ENCODE data around the gene OR5K1. TPM values are rescaled to one million over a fixed set of nuclear protein-coding genes. Genes with fewer than 3 reads are reported as not detected.

OR5K1 gene
- total and polyA plus RNA-seq, 2 of the 8 experiments (the other 6 are each of a cell fraction or from before 2014, with no cell fraction given), result not detected

DNA sequence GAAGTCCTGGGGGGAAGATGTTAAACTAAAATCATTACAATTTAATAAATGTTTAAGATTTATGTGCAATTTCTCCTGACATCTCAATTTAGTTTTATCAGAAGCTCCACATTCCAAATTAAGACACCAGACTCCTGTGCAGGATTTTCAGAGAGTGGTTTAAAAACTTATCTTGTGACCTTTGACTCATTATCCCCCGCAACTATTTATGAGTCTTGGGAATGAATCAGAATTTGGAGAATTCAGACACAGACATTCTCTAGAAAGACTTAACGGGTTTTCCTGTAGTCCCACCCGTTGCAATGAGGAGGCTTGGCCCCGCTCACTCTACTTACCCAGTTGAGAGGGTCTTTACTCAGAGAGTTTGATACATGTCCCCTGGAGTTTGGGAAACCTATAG, 41.5 kb downstream of the OR5K1 start:
- Histone ChIP-seq H2AK5ac (ENCODE audit: low read depth, low read length) (no peak overlapping the region), H2BK12ac (ENCODE audit: low read depth, low read length) (no peak overlapping the region), H2BK20ac (ENCODE audit: low read length) (no peak overlapping the region), H3K36me3 (ENCODE audit: control insufficient read depth in 2 of 4, insufficient read depth in 4 of 4, low read length in 3 of 4) (no peaks in the 10 kb centered on the region), H4K8ac (ENCODE audit: extremely low read depth, insufficient read depth, low read length) (no peak overlapping the region), H3K18ac (ENCODE audit: extremely low read depth, low read length) (no peak overlapping the region), H3K4me3 (ENCODE audit: extremely low read depth in 1 of 4, insufficient read depth in 2 of 4, low read depth in 3 of 4, low read length in 4 of 4) (no peak overlapping the region), H3K23ac (ENCODE audit: insufficient read length) (no peak overlapping the region), H3K79me2 (ENCODE audit: control insufficient read depth in 1 of 2, insufficient read depth in 2 of 2, low read length in 2 of 2) (no peaks in the 10 kb centered on the region), H4K5ac (ENCODE audit: insufficient read length, low read depth, low read length) (no peak overlapping the region), H4K91ac (replicated peaks; ENCODE audit: insufficient read length, low read length) (no peak overlapping the region), H3K56ac (replicated peaks; ENCODE audit: insufficient read length, low read depth, low read length) (no peak overlapping the region), H2BK5ac (ENCODE audit: low read depth, low read length) (no peak overlapping the region), H3K14ac (ENCODE audit: insufficient read length) (no peak overlapping the region), H3K23me2 (ENCODE audit: low read depth, low read length) (no peaks in the 10 kb centered on the region), H3K4me1 (replicated peaks in 1 of 4; ENCODE audit: control insufficient read depth in 3 of 4, insufficient read depth in 4 of 4, low read length in 3 of 4) (no peaks in the 10 kb centered on the region), H3K9ac (replicated peaks in 1 of 4; ENCODE audit: extremely low read depth in 1 of 4, low read depth in 3 of 4, low read length in 3 of 4) (no peak overlapping the region), H3K27ac (ENCODE audit: low read depth, low read length) (no peak overlapping the region), H2AFZ (ENCODE audit: low read length) (no peak overlapping the region), H3K4me2 (ENCODE audit: insufficient read depth in 1 of 2, low read depth in 2 of 2, low read length in 2 of 2) (no peak overlapping the region), H3K9me3 (ENCODE audit: insufficient read depth in 2 of 2, low read depth in 1 of 2, low read length in 1 of 2) (no peaks in the 10 kb centered on the region), H4K20me1 (replicated peaks in 1 of 2; ENCODE audit: control insufficient read depth in 1 of 2, insufficient read depth in 2 of 2, low read length in 2 of 2) (no peaks in the 10 kb centered on the region), H3K27me3 (replicated peaks in 1 of 4; ENCODE audit: control insufficient read depth in 3 of 4, extremely low read depth in 1 of 4, insufficient read depth in 3 of 4, low read length in 3 of 4) (no peaks in the 10 kb centered on the region), H2BK15ac (ENCODE audit: low read length) (no peak overlapping the region), H3K79me1 (ENCODE audit: low read depth, low read length) (no peaks in the 10 kb centered on the region), H3K4ac (replicated peaks; ENCODE audit: insufficient read length, low read depth, low read length) (no peak overlapping the region), H2BK120ac (replicated peaks; ENCODE audit: low read depth, low read length) (no peak overlapping the region)
- TF ChIP-seq, protein P1, sequence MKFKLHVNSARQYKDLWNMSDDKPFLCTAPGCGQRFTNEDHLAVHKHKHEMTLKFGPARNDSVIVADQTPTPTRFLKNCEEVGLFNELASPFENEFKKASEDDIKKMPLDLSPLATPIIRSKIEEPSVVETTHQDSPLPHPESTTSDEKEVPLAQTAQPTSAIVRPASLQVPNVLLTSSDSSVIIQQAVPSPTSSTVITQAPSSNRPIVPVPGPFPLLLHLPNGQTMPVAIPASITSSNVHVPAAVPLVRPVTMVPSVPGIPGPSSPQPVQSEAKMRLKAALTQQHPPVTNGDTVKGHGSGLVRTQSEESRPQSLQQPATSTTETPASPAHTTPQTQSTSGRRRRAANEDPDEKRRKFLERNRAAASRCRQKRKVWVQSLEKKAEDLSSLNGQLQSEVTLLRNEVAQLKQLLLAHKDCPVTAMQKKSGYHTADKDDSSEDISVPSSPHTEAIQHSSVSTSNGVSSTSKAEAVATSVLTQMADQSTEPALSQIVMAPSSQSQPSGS (IDR thresholded peaks at IDR 0.05; ENCODE audit: low read length), result no peak
- no peak for TF ChIP-seq PHF8 (conservative IDR thresholded peaks at IDR 0.05; ENCODE audit: low read depth, low read length)
- TF ChIP-seq RAD21 (IDR thresholded peaks at IDR 0.05 in 1 of 2, conservative IDR thresholded peaks at IDR 0.05 in 1 of 2; ENCODE audit: low read depth in 2 of 2, low read length in 2 of 2), result no peak
- no peak for TF ChIP-seq MAFK (IDR thresholded peaks at IDR 0.05; ENCODE audit: low read depth, low read length)
- no peak for TF ChIP-seq SIRT6 (IDR thresholded peaks at IDR 0.05; ENCODE audit: low read length)
- no peak for TF ChIP-seq KDM1A (IDR thresholded peaks at IDR 0.05; ENCODE audit: borderline replicate concordance, low read length)
- no peak for TF ChIP-seq TCF12 (IDR thresholded peaks at IDR 0.05; ENCODE audit: low read depth, low read length)
- CTCF ChIA-PET (ENCODE audit: partially characterized antibody), result no interaction called here
- FAIRE-seq (no peak), DNase-seq (ENCODE audit: low read depth in 1 of 2, low spot score in 2 of 2) (no peak)
- 96% methylated on average over 4 of the region's 4 CpGs; no CpG with 5 or more reads in 1 of the 2 experiments for WGBS, 2 experiments (ENCODE audit: extremely low coverage in 1 of 2, insufficient coverage in 1 of 2, insufficient read length in 1 of 2, insufficient replicate concordance in 2 of 2, low coverage in 1 of 2, low lambda C conversion rate in 2 of 2, missing lambda C conversion rate in 1 of 2)
- POLR2A ChIA-PET (ENCODE audit: partially characterized antibody), result no interaction called here

All from H1 (cell line).